ENCODE measurements around the gene NOS3.

Gene NOS3

GRCh38 chr7:150990416-150991186 is at the start of gene NOS3:
Gene NOS3, plus strand, starts transcription at chr7:150991017. Its CDS starts 2,787 bp downstream, at chr7:150993804.
- DNase-seq (ENCODE audit: low spot score), result no peak
- no peak for TF ChIP-seq CTCF (IDR thresholded peaks at IDR 0.05; ENCODE audit: extremely low read depth, missing control alignments)

GRCh38 chr7:150941351-150942000 is 49.3 kb upstream of the NOS3 start:
- no peak for TF ChIP-seq CTCF (IDR thresholded peaks at IDR 0.05; ENCODE audit: extremely low read depth, missing control alignments)

GRCh38 chr7:150942001-150942590 is 48.7 kb upstream of the NOS3 start:
- TF ChIP-seq CTCF (IDR thresholded peaks at IDR 0.05; ENCODE audit: extremely low read depth, missing control alignments), result no peak
- DNase-seq (ENCODE audit: low spot score), result no peak

More at GRCh38 chr7:150941351-150942000, 49.3 kb upstream of the NOS3 start:
- no peak for DNase-seq (ENCODE audit: low spot score)

GRCh38 chr7:150942591-150943452 is 48.0 kb upstream of the NOS3 start:
- no peak for TF ChIP-seq CTCF (IDR thresholded peaks at IDR 0.05; ENCODE audit: extremely low read depth, missing control alignments)
- no peak for DNase-seq (ENCODE audit: low spot score)

GRCh38 chr7:150943453-150943814 is 47.4 kb upstream of the NOS3 start:
- no peak for TF ChIP-seq CTCF (IDR thresholded peaks at IDR 0.05; ENCODE audit: extremely low read depth, missing control alignments)
- DNase-seq (ENCODE audit: low spot score), result no peak

GRCh38 chr7:150944066-150945042 is 46.5 kb upstream of the NOS3 start:
- no peak for TF ChIP-seq CTCF (IDR thresholded peaks at IDR 0.05; ENCODE audit: extremely low read depth, missing control alignments)
- DNase-seq (ENCODE audit: low spot score), result no peak

All from GM20000 (cell line).